Cardiac muscle cell (in vitro differentiated cells and primary cell): ENCODE measurements around the gene DSCAML1. TPM values are rescaled to one million over a fixed set of nuclear protein-coding genes. Genes with fewer than 3 reads are reported as not detected.

Source experiments
- DNase-seq, 2 donors: peaks; one replicate each; pipeline versions ENCODE4 v3.0.0 to v3.0.0-alpha.2; 2010 to 2017; ENCODE audit warnings: low read depth in 1 of 2, low spot score in 1 of 2
- H3K27ac ChIP-seq: fragments of 200-600 bp; sonication (generic); 2 replicates; pipeline ENCODE4 v1.5.1; 2016
- H3K27me3 ChIP-seq: fragments of 200-600 bp; sonication (generic); 2 replicates; pipeline ENCODE4 v1.6.0; 2016; ENCODE audit warnings: control low read depth
- H3K36me3 ChIP-seq: fragments of 200-600 bp; sonication (generic); 2 replicates; pipeline ENCODE4 v1.5.1; 2016; ENCODE audit warnings: control low read depth
- H3K4me1 ChIP-seq: fragments of 200-600 bp; sonication (generic); 2 replicates; pipeline ENCODE4 v1.8.1; 2017; ENCODE audit warnings: low read depth, mild to moderate bottlenecking, mixed run types
- H3K4me3 ChIP-seq: fragments of 200-600 bp; sonication (generic); 2 replicates; pipeline ENCODE4 v1.5.1; 2016; ENCODE audit warnings: mild to moderate bottlenecking
- H3K9me3 ChIP-seq: fragments of 200-600 bp; sonication (generic); 2 replicates; pipeline ENCODE4 v1.5.1; 2017; ENCODE audit warnings: low read depth, mild to moderate bottlenecking, control low read depth
- polyA plus RNA-seq: library from polyadenylated mRNA; unstranded; fragments of >200 nt; fragmentation: Nextera tagmentation; extraction: Ambion mirVana; gene quantifications from 2 replicates; pipeline ENCODE4 v1.2.1, GENCODE V29; 2016
- total RNA-seq: library from RNA; depleted of rRNA; stranded (reverse); fragments of >200 nt; gene quantifications from 2 replicates; pipeline ENCODE4 v1.2.3, GENCODE V29; 2016
- TF ChIP-seq, protein P1 (sequence below): IDR thresholded peaks from 2 replicates; pipeline ENCODE4 v1.5.1; 2012; ENCODE audit warnings: low read depth, mild to moderate bottlenecking, low read length

DSCAML1 gene
- total and polyA plus RNA-seq, 2 experiments from 2014 or later: 1.8 TPM; not detected in 1

DNA sequence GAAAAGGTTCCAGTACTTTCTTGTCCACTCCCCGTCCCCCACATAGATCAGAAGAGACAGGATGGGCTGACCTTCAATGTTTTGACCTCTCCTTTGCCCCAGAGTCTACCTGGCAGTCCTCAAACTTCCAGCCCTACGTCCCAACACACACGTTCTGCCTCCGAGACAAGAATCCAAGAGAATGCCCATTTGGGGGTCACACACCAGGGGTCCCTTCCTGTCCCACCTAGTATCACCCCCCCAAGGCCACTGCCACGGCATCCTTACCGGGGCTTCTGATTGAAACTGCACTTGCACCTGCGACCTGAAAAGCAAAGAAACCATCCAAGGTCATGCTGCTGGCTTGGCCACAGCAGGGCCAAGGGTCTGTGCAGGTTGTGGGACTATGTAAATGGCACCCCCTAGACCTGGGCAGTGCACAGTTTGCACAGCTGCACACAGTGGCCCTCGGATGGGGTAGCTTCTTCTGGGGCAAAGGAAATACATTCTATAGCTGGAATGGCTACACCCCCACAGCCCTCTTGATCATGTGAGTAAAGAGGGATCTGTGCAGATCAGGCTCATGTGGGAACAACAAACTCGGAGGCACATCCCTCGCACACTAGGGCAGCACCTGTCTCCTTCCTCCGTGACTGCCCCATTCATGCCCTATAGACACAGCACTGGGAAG is 44.0 kb upstream of the DSCAML1 start:
- TF ChIP-seq, protein P1, sequence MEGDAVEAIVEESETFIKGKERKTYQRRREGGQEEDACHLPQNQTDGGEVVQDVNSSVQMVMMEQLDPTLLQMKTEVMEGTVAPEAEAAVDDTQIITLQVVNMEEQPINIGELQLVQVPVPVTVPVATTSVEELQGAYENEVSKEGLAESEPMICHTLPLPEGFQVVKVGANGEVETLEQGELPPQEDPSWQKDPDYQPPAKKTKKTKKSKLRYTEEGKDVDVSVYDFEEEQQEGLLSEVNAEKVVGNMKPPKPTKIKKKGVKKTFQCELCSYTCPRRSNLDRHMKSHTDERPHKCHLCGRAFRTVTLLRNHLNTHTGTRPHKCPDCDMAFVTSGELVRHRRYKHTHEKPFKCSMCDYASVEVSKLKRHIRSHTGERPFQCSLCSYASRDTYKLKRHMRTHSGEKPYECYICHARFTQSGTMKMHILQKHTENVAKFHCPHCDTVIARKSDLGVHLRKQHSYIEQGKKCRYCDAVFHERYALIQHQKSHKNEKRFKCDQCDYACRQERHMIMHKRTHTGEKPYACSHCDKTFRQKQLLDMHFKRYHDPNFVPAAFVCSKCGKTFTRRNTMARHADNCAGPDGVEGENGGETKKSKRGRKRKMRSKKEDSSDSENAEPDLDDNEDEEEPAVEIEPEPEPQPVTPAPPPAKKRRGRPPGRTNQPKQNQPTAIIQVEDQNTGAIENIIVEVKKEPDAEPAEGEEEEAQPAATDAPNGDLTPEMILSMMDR: no peak
- H3K9me3 ChIP-seq: no peaks in the 10 kb centered on the region
- H3K36me3 ChIP-seq: peaks cover 12% of the 10 kb centered on the region
- H3K27ac ChIP-seq: no peak overlapping the region
- no peaks in the 10 kb centered on the region for H3K4me1 ChIP-seq
- no peaks in the 10 kb centered on the region for H3K27me3 ChIP-seq
- H3K4me3 ChIP-seq: no peak overlapping the region
- no peak for DNase-seq

DNA sequence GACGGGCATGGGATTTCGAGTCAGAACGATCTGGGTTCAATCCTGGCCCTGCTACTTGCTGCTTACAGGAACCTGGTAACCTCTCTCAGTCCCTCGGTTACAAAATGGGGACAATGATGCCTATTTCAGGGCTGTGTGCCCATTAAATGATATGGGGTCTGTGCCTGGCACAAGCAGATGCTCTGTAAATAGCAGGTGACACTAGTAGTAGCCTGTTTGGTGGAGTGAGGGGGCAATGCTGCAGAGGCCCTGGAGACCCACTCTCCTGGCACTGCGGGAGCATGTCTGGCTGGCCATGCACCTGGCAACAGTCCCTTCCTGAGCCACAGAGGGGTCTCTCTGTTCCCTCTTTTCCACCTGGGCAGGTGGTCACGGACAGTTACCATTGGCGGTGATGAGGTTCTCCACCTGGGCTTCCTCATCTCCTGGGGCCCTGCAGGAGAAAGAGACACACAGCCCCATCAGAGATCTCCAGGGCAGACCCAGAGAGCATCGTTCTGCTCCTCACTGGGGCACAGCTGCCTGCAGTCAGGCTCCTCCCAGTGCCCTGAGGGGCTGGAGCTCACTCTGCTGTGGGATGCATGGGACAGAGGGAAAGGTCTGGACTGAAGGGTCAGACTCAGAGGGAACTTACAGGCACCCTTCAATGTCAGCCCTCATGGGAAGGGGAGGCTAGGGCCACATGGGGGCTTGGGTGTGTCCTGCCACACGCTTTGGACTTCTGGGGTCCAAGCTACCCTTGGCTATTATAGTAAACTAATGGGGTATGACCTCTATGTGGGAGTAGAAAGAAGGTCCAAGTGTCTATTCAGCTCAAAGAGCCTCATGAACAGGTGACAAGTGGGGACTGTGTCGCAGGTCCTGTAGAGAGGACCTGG is 43.2 kb upstream of the DSCAML1 start:
- Histone ChIP-seq H3K36me3 (peaks cover 12% of the 10 kb centered on the region), H3K4me1 (no peaks in the 10 kb centered on the region), H3K27me3 (no peaks in the 10 kb centered on the region), H3K4me3 (no peak overlapping the region), H3K27ac (no peak overlapping the region), H3K9me3 (no peaks in the 10 kb centered on the region)
- TF ChIP-seq, protein P1: no peak
- DNase-seq: no peak

GRCh38 chr11:117839380-117839881 is 42.4 kb upstream of the DSCAML1 start:
- H3K4me1 ChIP-seq: no peaks in the 10 kb centered on the region
- DNase-seq: no peak
- H3K27ac ChIP-seq: no peak overlapping the region
- no peaks in the 10 kb centered on the region for H3K27me3 ChIP-seq
- no peaks in the 10 kb centered on the region for H3K9me3 ChIP-seq
- H3K36me3 ChIP-seq: peaks cover 12% of the 10 kb centered on the region
- TF ChIP-seq, protein P1: no peak
- H3K4me3 ChIP-seq: no peak overlapping the region

- DNase-seq: no peak
Measured at GRCh38 chr11:117838901-117839300, 41.9 kb upstream of the DSCAML1 start.

DNA sequence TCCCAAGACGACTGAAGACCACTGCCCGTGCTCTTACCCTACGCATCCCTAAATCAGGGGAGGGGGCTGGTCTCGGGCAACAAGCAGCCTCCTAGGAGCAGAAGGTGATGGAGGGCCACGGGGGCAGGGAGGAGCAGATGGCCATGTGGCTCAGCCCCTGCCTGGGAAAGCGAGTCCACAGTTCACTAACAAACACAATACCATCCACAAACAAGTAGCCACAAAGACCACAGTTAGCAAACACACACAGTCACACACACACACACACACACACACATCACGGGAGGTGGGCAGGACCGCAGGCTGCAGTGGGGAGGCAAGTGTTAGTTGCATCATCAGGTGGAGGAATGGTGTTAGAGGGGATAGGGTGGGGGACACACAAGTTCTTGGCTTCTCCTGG is 40.8 kb upstream of the DSCAML1 start:
- DNase-seq: no peak
- H3K27me3 ChIP-seq: no peaks in the 10 kb centered on the region
- H3K36me3 ChIP-seq: peaks cover 12% of the 10 kb centered on the region
- TF ChIP-seq, protein P1: no peak
- no peak overlapping the region for H3K27ac ChIP-seq
- H3K4me1 ChIP-seq: no peaks in the 10 kb centered on the region
- H3K4me3 ChIP-seq: no peak overlapping the region
- no peaks in the 10 kb centered on the region for H3K9me3 ChIP-seq

More at GRCh38 chr11:117838901-117839300, 41.9 kb upstream of the DSCAML1 start:
- H3K36me3 ChIP-seq: peaks cover 12% of the 10 kb centered on the region
- H3K27ac ChIP-seq: no peak overlapping the region
- H3K27me3 ChIP-seq: no peaks in the 10 kb centered on the region
- TF ChIP-seq, protein P1: no peak
- no peaks in the 10 kb centered on the region for H3K4me1 ChIP-seq
- no peak overlapping the region for H3K4me3 ChIP-seq
- no peaks in the 10 kb centered on the region for H3K9me3 ChIP-seq
